ENCODE measurements around the gene TYRO3. TPM values are rescaled to one million over a fixed set of nuclear protein-coding genes. Genes with fewer than 3 reads are reported as not detected.
A peak's percentile ranks its signal among the peaks of the same experiment; 100 is the strongest.

The TYRO3 gene
- total and polyA plus RNA-seq, 2 of the 13 experiments (the other 11 are each of a cell fraction or from before 2014, with no cell fraction given): 24.0 to 43.6 TPM

DNA sequence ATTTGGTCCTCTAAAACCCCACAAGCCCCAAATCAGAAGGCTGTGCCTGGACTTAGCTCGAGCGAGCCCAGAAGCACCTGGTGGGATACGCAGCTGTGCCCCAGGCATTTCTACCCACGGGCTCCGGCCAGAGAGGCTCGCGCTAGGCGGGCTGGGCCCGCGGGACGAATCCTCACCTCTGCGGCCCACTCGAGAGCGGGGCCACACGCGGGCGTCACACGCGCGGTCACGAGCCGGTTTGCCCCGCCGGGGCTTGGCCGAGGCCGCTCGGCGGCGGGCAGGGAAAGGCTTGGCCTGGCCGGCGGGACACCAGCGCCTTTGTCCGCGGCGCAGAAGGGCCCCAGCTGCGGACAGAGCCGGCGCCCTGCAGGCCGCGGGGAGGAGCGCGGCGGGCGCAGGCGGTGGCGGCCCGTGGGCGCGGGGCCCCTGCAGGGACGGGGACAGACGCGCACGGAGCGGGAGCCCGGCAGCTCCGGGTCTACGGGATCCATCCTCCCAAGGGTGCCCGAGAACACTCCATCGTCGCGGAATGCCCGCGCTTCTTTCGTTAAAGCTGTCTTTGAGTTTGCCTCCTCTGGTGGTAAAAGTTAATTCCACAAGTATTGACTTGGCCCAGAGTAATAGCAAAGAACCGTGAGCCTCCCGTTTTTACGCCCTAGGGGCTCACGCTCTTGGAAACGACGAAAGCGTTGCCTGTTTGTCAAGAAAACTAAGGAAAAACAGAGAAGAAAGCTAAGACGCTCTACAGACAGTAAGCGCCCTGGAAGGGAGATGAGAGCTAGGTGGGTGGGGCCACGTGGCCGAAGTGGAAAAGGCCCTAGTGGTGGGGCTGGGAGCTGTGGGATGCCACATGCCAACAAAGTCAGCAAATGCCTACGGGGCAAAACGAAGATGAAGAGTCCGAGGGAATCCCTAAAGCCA is 26.4 kb downstream of the TYRO3 start (continued):
- peak; percentile 12; the same call in 1 of the 2 replicates for TF ChIP-seq KDM2A (CRISPR knock-in tag; IDR thresholded peaks at IDR 0.05; ENCODE audit: borderline replicate concordance, low read depth)
- TF ChIP-seq, protein P1, sequence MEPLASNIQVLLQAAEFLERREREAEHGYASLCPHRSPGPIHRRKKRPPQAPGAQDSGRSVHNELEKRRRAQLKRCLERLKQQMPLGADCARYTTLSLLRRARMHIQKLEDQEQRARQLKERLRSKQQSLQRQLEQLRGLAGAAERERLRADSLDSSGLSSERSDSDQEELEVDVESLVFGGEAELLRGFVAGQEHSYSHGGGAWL (CRISPR knock-in tag; IDR thresholded peaks at IDR 0.05): no peak
- no peak for TF ChIP-seq TGIF2 (CRISPR knock-in tag; IDR thresholded peaks at IDR 0.05)
- TF ChIP-seq ZNF768 (CRISPR knock-in tag; IDR thresholded peaks at IDR 0.05): no peak
- TF ChIP-seq ATF7-NPFF (CRISPR knock-in tag; IDR thresholded peaks at IDR 0.05; ENCODE audit: low read depth): no peak
- TF ChIP-seq, protein P2, sequence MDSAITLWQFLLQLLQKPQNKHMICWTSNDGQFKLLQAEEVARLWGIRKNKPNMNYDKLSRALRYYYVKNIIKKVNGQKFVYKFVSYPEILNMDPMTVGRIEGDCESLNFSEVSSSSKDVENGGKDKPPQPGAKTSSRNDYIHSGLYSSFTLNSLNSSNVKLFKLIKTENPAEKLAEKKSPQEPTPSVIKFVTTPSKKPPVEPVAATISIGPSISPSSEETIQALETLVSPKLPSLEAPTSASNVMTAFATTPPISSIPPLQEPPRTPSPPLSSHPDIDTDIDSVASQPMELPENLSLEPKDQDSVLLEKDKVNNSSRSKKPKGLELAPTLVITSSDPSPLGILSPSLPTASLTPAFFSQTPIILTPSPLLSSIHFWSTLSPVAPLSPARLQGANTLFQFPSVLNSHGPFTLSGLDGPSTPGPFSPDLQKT (CRISPR knock-in tag; IDR thresholded peaks at IDR 0.05; ENCODE audit: borderline replicate concordance): no peak
- TF ChIP-seq ZNF616 (CRISPR knock-in tag; IDR thresholded peaks at IDR 0.05; ENCODE audit: low read depth): no peak
- TF ChIP-seq ZNF775 (CRISPR knock-in tag; IDR thresholded peaks at IDR 0.05; ENCODE audit: borderline replicate concordance): no peak
- TF ChIP-seq, protein P3, sequence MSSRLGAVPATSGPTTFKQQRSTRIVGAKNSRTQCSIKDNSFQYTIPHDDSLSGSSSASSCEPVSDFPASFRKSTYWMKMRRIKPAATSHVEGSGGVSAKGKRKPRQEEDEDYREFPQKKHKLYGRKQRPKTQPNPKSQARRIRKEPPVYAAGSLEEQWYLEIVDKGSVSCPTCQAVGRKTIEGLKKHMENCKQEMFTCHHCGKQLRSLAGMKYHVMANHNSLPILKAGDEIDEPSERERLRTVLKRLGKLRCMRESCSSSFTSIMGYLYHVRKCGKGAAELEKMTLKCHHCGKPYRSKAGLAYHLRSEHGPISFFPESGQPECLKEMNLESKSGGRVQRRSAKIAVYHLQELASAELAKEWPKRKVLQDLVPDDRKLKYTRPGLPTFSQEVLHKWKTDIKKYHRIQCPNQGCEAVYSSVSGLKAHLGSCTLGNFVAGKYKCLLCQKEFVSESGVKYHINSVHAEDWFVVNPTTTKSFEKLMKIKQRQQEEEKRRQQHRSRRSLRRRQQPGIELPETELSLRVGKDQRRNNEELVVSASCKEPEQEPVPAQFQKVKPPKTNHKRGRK (CRISPR knock-in tag; IDR thresholded peaks at IDR 0.05): no peak
- TF ChIP-seq NFE2L2 (IDR thresholded peaks at IDR 0.05; ENCODE audit: low read length): no peak
- no peak for TF ChIP-seq YEATS2 (CRISPR knock-in tag; IDR thresholded peaks at IDR 0.05; ENCODE audit: borderline replicate concordance)
- no peak for TF ChIP-seq ZNF703 (CRISPR knock-in tag; IDR thresholded peaks at IDR 0.05; ENCODE audit: borderline replicate concordance)
- TF ChIP-seq ZNF121 (CRISPR knock-in tag; IDR thresholded peaks at IDR 0.05): no peak
- TF ChIP-seq KDM5B (CRISPR knock-in tag; IDR thresholded peaks at IDR 0.05; ENCODE audit: borderline replicate concordance): no peak
- TF ChIP-seq ZNF563 (CRISPR knock-in tag; IDR thresholded peaks at IDR 0.05): 0 out of 2 replicates have a peak, but pooled peaks have one; percentile 24
- TF ChIP-seq, protein P4, sequence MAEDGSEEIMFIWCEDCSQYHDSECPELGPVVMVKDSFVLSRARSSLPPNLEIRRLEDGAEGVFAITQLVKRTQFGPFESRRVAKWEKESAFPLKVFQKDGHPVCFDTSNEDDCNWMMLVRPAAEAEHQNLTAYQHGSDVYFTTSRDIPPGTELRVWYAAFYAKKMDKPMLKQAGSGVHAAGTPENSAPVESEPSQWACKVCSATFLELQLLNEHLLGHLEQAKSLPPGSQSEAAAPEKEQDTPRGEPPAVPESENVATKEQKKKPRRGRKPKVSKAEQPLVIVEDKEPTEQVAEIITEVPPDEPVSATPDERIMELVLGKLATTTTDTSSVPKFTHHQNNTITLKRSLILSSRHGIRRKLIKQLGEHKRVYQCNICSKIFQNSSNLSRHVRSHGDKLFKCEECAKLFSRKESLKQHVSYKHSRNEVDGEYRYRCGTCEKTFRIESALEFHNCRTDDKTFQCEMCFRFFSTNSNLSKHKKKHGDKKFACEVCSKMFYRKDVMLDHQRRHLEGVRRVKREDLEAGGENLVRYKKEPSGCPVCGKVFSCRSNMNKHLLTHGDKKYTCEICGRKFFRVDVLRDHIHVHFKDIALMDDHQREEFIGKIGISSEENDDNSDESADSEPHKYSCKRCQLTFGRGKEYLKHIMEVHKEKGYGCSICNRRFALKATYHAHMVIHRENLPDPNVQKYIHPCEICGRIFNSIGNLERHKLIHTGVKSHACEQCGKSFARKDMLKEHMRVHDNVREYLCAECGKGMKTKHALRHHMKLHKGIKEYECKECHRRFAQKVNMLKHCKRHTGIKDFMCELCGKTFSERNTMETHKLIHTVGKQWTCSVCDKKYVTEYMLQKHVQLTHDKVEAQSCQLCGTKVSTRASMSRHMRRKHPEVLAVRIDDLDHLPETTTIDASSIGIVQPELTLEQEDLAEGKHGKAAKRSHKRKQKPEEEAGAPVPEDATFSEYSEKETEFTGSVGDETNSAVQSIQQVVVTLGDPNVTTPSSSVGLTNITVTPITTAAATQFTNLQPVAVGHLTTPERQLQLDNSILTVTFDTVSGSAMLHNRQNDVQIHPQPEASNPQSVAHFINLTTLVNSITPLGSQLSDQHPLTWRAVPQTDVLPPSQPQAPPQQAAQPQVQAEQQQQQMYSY (CRISPR knock-in tag; IDR thresholded peaks at IDR 0.05): no peak
- TF ChIP-seq, protein P5, sequence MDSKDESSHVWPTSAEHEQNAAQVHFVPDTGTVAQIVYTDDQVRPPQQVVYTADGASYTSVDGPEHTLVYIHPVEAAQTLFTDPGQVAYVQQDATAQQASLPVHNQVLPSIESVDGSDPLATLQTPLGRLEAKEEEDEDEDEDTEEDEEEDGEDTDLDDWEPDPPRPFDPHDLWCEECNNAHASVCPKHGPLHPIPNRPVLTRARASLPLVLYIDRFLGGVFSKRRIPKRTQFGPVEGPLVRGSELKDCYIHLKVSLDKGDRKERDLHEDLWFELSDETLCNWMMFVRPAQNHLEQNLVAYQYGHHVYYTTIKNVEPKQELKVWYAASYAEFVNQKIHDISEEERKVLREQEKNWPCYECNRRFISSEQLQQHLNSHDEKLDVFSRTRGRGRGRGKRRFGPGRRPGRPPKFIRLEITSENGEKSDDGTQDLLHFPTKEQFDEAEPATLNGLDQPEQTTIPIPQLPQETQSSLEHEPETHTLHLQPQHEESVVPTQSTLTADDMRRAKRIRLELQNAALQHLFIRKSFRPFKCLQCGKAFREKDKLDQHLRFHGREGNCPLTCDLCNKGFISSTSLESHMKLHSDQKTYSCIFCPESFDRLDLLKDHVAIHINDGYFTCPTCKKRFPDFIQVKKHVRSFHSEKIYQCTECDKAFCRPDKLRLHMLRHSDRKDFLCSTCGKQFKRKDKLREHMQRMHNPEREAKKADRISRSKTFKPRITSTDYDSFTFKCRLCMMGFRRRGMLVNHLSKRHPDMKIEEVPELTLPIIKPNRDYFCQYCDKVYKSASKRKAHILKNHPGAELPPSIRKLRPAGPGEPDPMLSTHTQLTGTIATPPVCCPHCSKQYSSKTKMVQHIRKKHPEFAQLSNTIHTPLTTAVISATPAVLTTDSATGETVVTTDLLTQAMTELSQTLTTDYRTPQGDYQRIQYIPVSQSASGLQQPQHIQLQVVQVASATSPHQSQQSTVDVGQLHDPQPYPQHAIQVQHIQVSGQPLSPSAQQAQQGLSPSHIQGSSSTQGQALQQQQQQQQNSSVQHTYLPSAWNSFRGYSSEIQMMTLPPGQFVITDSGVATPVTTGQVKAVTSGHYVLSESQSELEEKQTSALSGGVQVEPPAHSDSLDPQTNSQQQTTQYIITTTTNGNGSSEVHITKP (CRISPR knock-in tag; IDR thresholded peaks at IDR 0.05; ENCODE audit: low read depth): no peak
- TF ChIP-seq SMC3 (IDR thresholded peaks at IDR 0.05; ENCODE audit: low read length): no peak

Measured in HepG2 (cell line).